Nephron (organoid): ENCODE measurements around the gene LHX3.

Experiments used
- H3K27ac Mint-ChIP-seq, 3 experiments: 2 replicates each; pipeline ENCODE4 v1.8.0; 2020; ENCODE audit warnings: mixed read lengths in 3 of 3, mild to moderate bottlenecking in 2 of 3, moderate library complexity in 1 of 3
- H3K27me3 Mint-ChIP-seq: 2 replicates; pipeline ENCODE4 v1.8.0; 2021; ENCODE audit warnings: low read depth, mild to moderate bottlenecking, moderate library complexity, mixed read lengths
- H3K36me3 Mint-ChIP-seq: 2 replicates; pipeline ENCODE4 v1.8.0; 2020; ENCODE audit warnings: low read depth, mixed read lengths
- H3K4me1 Mint-ChIP-seq: 2 replicates; pipeline ENCODE4 v1.8.0; 2020; ENCODE audit warnings: mixed read lengths
- H3K4me3 Mint-ChIP-seq, 3 experiments: 2 replicates each; pipeline ENCODE4 v1.8.0; 2020; ENCODE audit warnings: mild to moderate bottlenecking in 3 of 3, mixed read lengths in 3 of 3, moderate library complexity in 2 of 3
- H3K9me3 Mint-ChIP-seq: 2 replicates; pipeline ENCODE4 v1.8.0; 2020; ENCODE audit warnings: mixed read lengths
- TF ChIP-seq, protein P1 (sequence below), 3 experiments: fragments of 200-600 bp; sonication (generic); IDR thresholded peaks; one replicate each; pipeline ENCODE4 v1.5.0; 2021; ENCODE audit warnings: antibody characterized with exemption in 3 of 3; ENCODE audit not compliant: unreplicated experiment in 3 of 3

LHX3 gene

DNA sequence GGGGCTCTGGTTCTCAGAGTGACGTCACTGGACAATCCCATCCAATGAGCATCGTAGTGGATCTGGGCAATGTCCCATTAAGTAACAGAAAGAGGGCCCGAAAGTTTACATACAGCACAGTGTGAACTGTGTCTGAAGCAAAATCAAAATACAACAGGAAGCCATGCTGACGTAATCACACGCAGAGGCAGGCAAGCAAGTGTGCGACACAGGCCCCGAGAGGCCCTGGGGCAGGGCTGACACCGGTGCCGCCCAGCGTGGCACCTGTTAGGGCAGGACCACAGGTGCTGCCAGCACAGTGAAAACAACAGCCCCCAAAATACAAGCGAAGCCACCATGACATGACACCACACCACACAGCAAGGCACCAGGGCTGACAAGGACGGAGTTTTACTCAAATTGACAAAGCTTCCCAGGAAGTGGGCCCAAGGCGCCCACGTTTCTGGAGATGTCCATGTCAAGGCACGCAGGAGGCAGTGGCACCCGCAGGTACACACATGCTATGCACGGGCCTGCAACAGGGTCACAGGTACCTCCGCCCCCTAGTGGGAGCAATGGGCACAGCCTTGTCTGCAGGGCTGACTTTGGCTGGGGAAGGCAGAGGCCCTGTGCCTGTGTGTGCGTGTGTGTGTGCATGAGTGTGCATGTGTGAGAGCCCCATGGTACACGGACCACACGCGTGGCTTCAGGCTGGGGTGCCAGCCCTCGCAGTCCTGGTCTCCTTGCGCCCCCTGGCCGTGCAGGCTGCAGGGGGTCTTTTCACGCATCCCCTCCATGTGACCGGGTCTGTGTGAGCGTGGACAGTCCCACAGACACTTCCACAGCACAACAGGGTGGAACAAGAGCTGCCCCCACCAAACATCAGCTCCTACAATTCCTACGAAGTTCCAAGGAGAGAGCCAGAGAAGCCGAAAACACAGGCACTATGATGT, 21.1 kb upstream of the LHX3 start:
- Mint-ChIP-seq H3K36me3 (peaks cover 25% of the 10 kb centered on the region), H3K4me3 (no peak overlapping the region), H3K27ac (no peak overlapping the region), H3K9me3 (no peaks in the 10 kb centered on the region), H3K27me3 (peaks cover 4% of the 10 kb centered on the region), H3K4me1 (peaks cover 9% of the 10 kb centered on the region)
- TF ChIP-seq, protein P1, sequence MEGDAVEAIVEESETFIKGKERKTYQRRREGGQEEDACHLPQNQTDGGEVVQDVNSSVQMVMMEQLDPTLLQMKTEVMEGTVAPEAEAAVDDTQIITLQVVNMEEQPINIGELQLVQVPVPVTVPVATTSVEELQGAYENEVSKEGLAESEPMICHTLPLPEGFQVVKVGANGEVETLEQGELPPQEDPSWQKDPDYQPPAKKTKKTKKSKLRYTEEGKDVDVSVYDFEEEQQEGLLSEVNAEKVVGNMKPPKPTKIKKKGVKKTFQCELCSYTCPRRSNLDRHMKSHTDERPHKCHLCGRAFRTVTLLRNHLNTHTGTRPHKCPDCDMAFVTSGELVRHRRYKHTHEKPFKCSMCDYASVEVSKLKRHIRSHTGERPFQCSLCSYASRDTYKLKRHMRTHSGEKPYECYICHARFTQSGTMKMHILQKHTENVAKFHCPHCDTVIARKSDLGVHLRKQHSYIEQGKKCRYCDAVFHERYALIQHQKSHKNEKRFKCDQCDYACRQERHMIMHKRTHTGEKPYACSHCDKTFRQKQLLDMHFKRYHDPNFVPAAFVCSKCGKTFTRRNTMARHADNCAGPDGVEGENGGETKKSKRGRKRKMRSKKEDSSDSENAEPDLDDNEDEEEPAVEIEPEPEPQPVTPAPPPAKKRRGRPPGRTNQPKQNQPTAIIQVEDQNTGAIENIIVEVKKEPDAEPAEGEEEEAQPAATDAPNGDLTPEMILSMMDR (IDR thresholded peaks at IDR 0.05; ENCODE audit: unreplicated experiment in 3 of 3) = peak; percentile 75 to 85 (median 76)

DNA sequence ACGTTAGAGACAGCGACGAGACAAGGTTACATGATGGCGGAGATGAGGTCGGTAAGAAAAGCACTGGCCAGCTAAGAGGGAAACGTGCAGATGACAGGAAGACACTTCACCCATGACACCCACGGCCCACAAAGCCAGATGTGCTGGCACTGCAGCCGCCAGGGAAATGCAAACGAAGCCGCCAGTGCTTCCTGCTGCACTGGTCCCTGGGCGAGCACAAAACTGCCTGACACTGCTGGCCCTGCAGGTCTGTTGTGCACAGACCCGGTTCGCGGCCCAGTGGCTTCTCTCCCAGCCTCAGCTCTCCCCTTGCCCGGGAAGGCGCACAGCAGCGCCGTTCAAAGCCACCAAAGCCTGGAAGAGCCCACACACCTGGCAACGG, 20.4 kb upstream of the LHX3 start:
- H3K4me1 Mint-ChIP-seq = peaks cover 8% of the 10 kb centered on the region

DNA sequence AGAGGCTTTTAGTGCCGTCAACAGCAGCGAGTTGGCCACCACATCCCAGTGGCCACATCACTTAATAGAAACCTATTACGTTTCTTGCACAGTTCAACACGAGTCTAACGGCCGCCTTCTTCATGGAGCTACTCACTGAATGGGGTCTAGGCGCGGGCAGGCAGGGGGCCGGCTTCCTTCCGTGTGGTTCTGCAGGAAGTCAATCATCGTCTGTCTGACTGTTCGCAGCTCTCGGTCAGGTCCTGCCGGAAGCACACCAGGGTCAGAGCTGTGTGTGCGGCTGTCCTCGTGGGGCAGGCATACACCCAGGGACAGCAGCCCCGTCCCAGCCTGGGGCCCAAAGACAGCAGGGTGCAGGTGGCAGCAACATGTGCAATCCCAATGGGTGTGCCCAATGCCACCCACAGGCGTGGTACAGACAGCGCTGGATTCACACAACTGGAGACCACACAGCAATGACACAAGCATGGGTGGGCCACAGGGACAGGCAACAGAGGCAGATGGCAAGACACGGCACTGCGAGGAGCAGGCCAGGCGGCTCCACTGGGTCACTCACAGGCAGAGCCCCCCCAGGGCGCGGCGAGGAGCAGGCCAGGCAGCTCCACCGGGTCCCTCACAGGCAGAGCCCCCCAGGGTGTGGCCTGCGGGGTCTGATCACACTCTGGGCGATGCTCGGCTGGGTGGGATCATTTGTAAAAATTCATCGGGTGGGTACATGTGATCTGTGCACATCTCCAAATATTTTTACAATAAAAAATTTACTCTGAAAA, 19.1 kb upstream of the LHX3 start:
- Mint-ChIP-seq H3K4me1 (peaks cover 8% of the 10 kb centered on the region), H3K27me3 (peaks cover 4% of the 10 kb centered on the region), H3K4me3 (no peak overlapping the region), H3K36me3 (peaks cover 25% of the 10 kb centered on the region), H3K9me3 (no peaks in the 10 kb centered on the region), H3K27ac (no peak overlapping the region)
- TF ChIP-seq, protein P1 (IDR thresholded peaks at IDR 0.05; ENCODE audit: unreplicated experiment in 3 of 3) = no peak

More for the DNA sequence above, 20.4 kb upstream of the LHX3 start:
- Mint-ChIP-seq H3K36me3 (peaks cover 25% of the 10 kb centered on the region), H3K9me3 (no peaks in the 10 kb centered on the region), H3K4me3 (no peak overlapping the region), H3K27ac (no peak overlapping the region), H3K27me3 (peaks cover 4% of the 10 kb centered on the region)
- TF ChIP-seq, protein P1 (IDR thresholded peaks at IDR 0.05; ENCODE audit: unreplicated experiment in 3 of 3) = no peak

DNA sequence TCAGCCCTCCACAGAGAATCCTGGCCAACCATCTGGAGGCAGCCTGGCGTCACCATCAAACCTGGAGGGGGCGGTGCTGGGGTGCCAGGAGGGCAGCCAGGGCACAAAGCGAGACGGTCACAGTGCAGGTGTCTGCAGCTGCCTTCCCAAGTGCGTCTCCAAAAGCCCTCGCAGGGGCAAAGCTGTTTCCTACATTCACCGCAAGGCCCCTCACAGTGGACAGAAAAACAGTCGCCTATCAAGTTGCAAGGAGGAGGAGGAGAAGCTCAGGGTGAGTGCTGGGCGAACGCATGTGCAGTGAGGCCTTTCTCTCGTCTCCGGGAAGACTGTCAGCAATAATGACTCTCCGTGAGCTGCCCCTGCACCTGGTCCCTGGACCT, 18.0 kb upstream of the LHX3 start:
- Mint-ChIP-seq H3K27me3 (peaks cover 1% of the 10 kb centered on the region), H3K4me1 (peaks cover 8% of the 10 kb centered on the region), H3K27ac (no peak overlapping the region), H3K9me3 (no peaks in the 10 kb centered on the region), H3K4me3 (no peak overlapping the region), H3K36me3 (peaks cover 25% of the 10 kb centered on the region)
- TF ChIP-seq, protein P1 (IDR thresholded peaks at IDR 0.05; ENCODE audit: unreplicated experiment in 3 of 3) = no peak

DNA sequence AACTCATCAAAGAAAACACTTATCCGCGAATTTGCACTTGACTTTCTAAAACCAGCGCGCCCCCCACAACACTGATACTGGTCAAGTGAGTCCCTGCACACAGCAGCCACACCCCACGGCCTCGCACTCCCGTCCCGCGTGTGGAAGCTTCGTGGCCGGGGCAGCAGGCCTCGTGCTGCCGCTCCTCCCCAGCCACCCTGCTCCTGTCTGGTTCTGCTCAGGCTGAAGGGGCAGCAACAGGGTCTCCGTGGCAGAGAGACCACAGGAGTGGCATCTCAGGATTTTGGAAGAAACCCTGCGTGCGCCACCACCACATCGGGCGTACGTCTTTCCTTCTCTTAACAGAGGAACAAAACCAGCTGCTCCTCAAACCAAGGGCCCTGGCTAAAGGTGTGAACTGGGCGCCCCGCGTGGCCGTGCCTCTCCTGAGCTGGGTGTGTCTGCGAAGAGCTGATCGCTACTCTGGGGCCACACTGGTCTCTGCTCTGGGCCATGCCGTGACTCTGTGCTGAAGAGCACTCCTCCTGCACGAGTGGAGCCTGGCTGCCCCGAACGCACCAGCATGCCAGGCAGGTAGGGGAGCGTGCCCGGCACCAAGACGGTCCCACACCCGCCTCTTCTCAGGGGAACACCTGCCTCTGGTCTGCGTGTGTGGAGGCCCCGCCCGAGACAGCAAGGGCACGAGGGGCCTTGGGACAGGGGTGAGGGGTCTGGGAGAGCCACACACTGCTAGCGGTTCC, 17.4 kb upstream of the LHX3 start:
- TF ChIP-seq, protein P1 (IDR thresholded peaks at IDR 0.05; ENCODE audit: unreplicated experiment in 3 of 3) = no peak
- no peaks in the 10 kb centered on the region for H3K27me3 Mint-ChIP-seq
- peaks cover 25% of the 10 kb centered on the region for H3K36me3 Mint-ChIP-seq
- peaks cover 8% of the 10 kb centered on the region for H3K4me1 Mint-ChIP-seq
- H3K9me3 Mint-ChIP-seq = no peaks in the 10 kb centered on the region
- H3K27ac Mint-ChIP-seq = no peak overlapping the region
- no peak overlapping the region for H3K4me3 Mint-ChIP-seq
